ENCODE data around the gene PCDHGC5.

The PCDHGC5 gene

DNA sequence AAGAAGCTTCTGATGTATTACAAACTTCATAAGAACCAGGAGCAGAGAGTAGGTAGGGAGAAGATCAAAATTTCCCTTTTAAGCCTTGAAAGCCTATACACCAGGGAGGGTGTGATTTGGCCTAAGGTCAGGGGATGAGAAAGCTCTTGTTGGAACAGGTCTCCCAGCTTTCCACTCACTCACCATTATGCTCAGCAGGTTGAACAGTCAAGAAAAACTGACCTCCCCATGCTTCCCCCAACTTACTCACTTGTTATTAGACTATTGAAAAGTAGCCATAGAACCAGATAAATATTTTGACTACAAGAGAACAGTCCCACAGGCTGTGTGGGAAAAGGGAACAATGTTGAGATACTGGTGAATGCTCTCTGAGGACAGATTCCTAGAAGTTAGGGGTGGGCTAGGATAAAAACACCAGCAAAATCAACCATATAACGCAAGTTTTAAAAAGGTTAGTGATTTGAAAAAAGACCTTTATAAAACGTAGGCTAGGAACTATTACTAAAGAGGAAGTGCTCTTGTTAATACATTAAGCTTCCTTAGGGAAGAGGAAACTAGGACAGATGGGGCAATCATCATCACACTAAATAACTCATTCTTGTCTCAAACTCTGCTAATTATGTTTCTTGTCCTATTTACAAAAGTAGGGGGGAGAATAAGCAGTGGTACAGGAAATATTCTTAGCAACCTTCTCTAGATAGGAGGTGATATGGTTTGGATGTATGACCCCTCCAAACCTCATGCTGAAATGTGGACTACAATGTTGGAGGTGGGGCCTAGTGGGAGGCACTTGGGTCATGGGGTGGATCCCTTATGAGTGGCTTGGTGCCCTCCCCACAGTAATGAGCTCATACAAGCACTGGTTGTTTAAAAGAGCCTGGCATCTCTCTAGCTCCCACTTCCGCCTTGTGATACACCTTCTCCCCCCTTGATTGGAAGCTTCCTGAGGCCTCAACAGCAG lies 31.0 kb downstream of the PCDHGC5 start:
- no peak for ATAC-seq
- no peak for TF ChIP-seq ZNF565 (CRISPR knock-in tag; conservative IDR thresholded peaks at IDR 0.05; ENCODE audit: low read depth)
- no peak for TF ChIP-seq BACH2 (CRISPR knock-in tag; IDR thresholded peaks at IDR 0.05; ENCODE audit: borderline replicate concordance)
- no peak for TF ChIP-seq ZFP30 (CRISPR knock-in tag; IDR thresholded peaks at IDR 0.05)
- TF ChIP-seq TCF4 (CRISPR knock-in tag; IDR thresholded peaks at IDR 0.05; ENCODE audit: borderline replicate concordance): no peak
- no peak for TF ChIP-seq ARNTL (CRISPR knock-in tag; IDR thresholded peaks at IDR 0.05; ENCODE audit: borderline replicate concordance, low read depth)
- no peak for TF ChIP-seq TOX (CRISPR knock-in tag; IDR thresholded peaks at IDR 0.05; ENCODE audit: borderline replicate concordance)
- TF ChIP-seq ZFP3 (CRISPR knock-in tag; IDR thresholded peaks at IDR 0.05): no peak
- no peak for TF ChIP-seq SNAI2 (CRISPR knock-in tag; IDR thresholded peaks at IDR 0.05)
- TF ChIP-seq CSDC2 (CRISPR knock-in tag; IDR thresholded peaks at IDR 0.05): no peak
- TF ChIP-seq ZC3H10 (CRISPR knock-in tag; IDR thresholded peaks at IDR 0.05): no peak
- TF ChIP-seq, protein P1, sequence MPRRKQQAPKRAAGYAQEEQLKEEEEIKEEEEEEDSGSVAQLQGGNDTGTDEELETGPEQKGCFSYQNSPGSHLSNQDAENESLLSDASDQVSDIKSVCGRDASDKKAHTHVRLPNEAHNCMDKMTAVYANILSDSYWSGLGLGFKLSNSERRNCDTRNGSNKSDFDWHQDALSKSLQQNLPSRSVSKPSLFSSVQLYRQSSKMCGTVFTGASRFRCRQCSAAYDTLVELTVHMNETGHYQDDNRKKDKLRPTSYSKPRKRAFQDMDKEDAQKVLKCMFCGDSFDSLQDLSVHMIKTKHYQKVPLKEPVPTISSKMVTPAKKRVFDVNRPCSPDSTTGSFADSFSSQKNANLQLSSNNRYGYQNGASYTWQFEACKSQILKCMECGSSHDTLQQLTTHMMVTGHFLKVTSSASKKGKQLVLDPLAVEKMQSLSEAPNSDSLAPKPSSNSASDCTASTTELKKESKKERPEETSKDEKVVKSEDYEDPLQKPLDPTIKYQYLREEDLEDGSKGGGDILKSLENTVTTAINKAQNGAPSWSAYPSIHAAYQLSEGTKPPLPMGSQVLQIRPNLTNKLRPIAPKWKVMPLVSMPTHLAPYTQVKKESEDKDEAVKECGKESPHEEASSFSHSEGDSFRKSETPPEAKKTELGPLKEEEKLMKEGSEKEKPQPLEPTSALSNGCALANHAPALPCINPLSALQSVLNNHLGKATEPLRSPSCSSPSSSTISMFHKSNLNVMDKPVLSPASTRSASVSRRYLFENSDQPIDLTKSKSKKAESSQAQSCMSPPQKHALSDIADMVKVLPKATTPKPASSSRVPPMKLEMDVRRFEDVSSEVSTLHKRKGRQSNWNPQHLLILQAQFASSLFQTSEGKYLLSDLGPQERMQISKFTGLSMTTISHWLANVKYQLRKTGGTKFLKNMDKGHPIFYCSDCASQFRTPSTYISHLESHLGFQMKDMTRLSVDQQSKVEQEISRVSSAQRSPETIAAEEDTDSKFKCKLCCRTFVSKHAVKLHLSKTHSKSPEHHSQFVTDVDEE (CRISPR knock-in tag; IDR thresholded peaks at IDR 0.05): no peak
- no peak for TF ChIP-seq GLIS3 (CRISPR knock-in tag; IDR thresholded peaks at IDR 0.05)
- TF ChIP-seq ZNF8 (CRISPR knock-in tag; IDR thresholded peaks at IDR 0.05): no peak

DNA sequence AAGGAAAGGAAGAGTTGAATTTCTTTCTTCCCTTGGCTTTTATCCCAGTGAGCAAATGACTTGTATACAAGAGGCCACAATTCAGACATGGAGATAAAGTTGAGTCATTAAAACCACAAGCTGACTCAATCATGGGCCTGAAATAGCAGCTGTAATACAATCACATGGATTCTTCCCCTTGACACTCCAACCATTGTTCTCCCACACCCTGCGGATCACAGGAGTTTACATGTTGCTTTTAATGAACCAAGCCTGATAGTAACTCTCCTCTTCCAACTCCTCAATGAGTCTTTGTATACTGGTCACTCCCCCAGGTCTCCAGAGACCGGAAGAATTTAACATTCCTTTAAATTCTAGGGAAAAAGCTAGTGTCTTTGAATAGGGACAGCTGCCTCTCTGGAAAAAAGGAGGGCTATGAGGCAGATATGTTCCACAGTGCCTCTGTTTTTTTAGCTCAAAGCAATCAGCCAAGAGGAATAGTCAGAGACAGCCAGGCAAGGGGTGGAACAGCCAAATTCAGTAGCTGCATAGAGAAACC lies 32.4 kb downstream of the PCDHGC5 start:
- TF ChIP-seq GLIS3 (CRISPR knock-in tag; IDR thresholded peaks at IDR 0.05): no peak
- TF ChIP-seq TCF4 (CRISPR knock-in tag; IDR thresholded peaks at IDR 0.05; ENCODE audit: borderline replicate concordance): no peak
- TF ChIP-seq ZNF8 (CRISPR knock-in tag; IDR thresholded peaks at IDR 0.05): no peak; the same call in 1 of the 2 replicates
- TF ChIP-seq SNAI2 (CRISPR knock-in tag; IDR thresholded peaks at IDR 0.05): 0 out of 2 replicates have a peak, but pooled peaks have one; percentile 14
- peak; percentile 67; the same call in 1 of the 2 replicates for TF ChIP-seq TOX (CRISPR knock-in tag; IDR thresholded peaks at IDR 0.05; ENCODE audit: borderline replicate concordance)
- TF ChIP-seq ZNF70 (CRISPR knock-in tag; IDR thresholded peaks at IDR 0.05): no peak
- no peak for TF ChIP-seq RARB (CRISPR knock-in tag; IDR thresholded peaks at IDR 0.05)
- TF ChIP-seq, protein P2, sequence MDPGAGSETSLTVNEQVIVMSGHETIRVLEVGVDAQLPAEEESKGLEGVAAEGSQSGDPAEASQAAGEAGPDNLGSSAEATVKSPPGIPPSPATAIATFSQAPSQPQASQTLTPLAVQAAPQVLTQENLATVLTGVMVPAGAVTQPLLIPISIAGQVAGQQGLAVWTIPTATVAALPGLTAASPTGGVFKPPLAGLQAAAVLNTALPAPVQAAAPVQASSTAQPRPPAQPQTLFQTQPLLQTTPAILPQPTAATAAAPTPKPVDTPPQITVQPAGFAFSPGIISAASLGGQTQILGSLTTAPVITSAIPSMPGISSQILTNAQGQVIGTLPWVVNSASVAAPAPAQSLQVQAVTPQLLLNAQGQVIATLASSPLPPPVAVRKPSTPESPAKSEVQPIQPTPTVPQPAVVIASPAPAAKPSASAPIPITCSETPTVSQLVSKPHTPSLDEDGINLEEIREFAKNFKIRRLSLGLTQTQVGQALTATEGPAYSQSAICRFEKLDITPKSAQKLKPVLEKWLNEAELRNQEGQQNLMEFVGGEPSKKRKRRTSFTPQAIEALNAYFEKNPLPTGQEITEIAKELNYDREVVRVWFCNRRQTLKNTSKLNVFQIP (CRISPR knock-in tag; IDR thresholded peaks at IDR 0.05; ENCODE audit: borderline replicate concordance, low read depth): 0 out of 2 replicates have a peak, but pooled peaks have one; percentile 38
- TF ChIP-seq, protein P1 (CRISPR knock-in tag; IDR thresholded peaks at IDR 0.05): no peak
- no peak for TF ChIP-seq ZC3H10 (CRISPR knock-in tag; IDR thresholded peaks at IDR 0.05)
- TF ChIP-seq, protein P3, sequence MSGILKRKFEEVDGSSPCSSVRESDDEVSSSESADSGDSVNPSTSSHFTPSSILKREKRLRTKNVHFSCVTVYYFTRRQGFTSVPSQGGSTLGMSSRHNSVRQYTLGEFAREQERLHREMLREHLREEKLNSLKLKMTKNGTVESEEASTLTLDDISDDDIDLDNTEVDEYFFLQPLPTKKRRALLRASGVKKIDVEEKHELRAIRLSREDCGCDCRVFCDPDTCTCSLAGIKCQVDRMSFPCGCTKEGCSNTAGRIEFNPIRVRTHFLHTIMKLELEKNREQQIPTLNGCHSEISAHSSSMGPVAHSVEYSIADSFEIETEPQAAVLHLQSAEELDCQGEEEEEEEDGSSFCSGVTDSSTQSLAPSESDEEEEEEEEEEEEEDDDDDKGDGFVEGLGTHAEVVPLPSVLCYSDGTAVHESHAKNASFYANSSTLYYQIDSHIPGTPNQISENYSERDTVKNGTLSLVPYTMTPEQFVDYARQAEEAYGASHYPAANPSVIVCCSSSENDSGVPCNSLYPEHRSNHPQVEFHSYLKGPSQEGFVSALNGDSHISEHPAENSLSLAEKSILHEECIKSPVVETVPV (CRISPR knock-in tag; IDR thresholded peaks at IDR 0.05): no peak
- TF ChIP-seq OSR1 (CRISPR knock-in tag; IDR thresholded peaks at IDR 0.05): no peak
- no peak for TF ChIP-seq ZNF565 (CRISPR knock-in tag; conservative IDR thresholded peaks at IDR 0.05; ENCODE audit: low read depth)
- TF ChIP-seq, protein P4, sequence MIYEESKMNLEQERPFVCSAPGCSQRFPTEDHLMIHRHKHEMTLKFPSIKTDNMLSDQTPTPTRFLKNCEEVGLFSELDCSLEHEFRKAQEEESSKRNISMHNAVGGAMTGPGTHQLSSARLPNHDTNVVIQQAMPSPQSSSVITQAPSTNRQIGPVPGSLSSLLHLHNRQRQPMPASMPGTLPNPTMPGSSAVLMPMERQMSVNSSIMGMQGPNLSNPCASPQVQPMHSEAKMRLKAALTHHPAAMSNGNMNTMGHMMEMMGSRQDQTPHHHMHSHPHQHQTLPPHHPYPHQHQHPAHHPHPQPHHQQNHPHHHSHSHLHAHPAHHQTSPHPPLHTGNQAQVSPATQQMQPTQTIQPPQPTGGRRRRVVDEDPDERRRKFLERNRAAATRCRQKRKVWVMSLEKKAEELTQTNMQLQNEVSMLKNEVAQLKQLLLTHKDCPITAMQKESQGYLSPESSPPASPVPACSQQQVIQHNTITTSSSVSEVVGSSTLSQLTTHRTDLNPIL (CRISPR knock-in tag; IDR thresholded peaks at IDR 0.05; ENCODE audit: low read depth): 0 out of 2 replicates have a peak, but pooled peaks have one; percentile 16
- TF ChIP-seq, protein P5, sequence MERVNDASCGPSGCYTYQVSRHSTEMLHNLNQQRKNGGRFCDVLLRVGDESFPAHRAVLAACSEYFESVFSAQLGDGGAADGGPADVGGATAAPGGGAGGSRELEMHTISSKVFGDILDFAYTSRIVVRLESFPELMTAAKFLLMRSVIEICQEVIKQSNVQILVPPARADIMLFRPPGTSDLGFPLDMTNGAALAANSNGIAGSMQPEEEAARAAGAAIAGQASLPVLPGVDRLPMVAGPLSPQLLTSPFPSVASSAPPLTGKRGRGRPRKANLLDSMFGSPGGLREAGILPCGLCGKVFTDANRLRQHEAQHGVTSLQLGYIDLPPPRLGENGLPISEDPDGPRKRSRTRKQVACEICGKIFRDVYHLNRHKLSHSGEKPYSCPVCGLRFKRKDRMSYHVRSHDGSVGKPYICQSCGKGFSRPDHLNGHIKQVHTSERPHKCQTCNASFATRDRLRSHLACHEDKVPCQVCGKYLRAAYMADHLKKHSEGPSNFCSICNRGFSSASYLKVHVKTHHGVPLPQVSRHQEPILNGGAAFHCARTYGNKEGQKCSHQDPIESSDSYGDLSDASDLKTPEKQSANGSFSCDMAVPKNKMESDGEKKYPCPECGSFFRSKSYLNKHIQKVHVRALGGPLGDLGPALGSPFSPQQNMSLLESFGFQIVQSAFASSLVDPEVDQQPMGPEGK (CRISPR knock-in tag; IDR thresholded peaks at IDR 0.05; ENCODE audit: borderline replicate concordance): peak; percentile 12; the same call in 1 of the 2 replicates
- no peak for TF ChIP-seq ESRRG (CRISPR knock-in tag; IDR thresholded peaks at IDR 0.05)
- no peak for TF ChIP-seq ZFP30 (CRISPR knock-in tag; IDR thresholded peaks at IDR 0.05)
- TF ChIP-seq ARNTL (CRISPR knock-in tag; IDR thresholded peaks at IDR 0.05; ENCODE audit: borderline replicate concordance, low read depth): no peak
- TF ChIP-seq ZFP3 (CRISPR knock-in tag; IDR thresholded peaks at IDR 0.05): no peak
- TF ChIP-seq CSDC2 (CRISPR knock-in tag; IDR thresholded peaks at IDR 0.05): no peak
- TF ChIP-seq PPARA (CRISPR knock-in tag; IDR thresholded peaks at IDR 0.05; ENCODE audit: borderline replicate concordance): no peak
- TF ChIP-seq ISL1 (CRISPR knock-in tag; IDR thresholded peaks at IDR 0.05): peak; percentile 58
- ATAC-seq: peak; percentile 70

All from SK-N-SH treated with all-trans-retinoic acid at 6 μM for 48 hours (cell line).